Measurements from ENCODE around the gene UST.
A peak's percentile ranks its signal among the peaks of the same experiment; 100 is the strongest.

The UST gene

GRCh38 chr6:149082320-149082719 lies 335.5 kb downstream of the UST start:
- Histone ChIP-seq H3K9ac (no peak overlapping the region), H3K27ac (no peak overlapping the region)

GRCh38 chr6:149084026-149084425 lies 337.2 kb downstream of the UST start:
- no peak overlapping the region for H3K9ac ChIP-seq
- no peaks in the 10 kb centered on the region for H3K9me3 ChIP-seq (ENCODE audit: control insufficient read depth, low read length)
- no peak for TF ChIP-seq CTCF (IDR thresholded peaks at IDR 0.05)
- H3K36me3 ChIP-seq (ENCODE audit: control insufficient read depth, insufficient read depth, low read length) = no peaks in the 10 kb centered on the region
- no peaks in the 10 kb centered on the region for H3K79me2 ChIP-seq
- H3K27me3 ChIP-seq (ENCODE audit: control insufficient read depth, insufficient read depth, low read length) = no peaks in the 10 kb centered on the region
- no peak overlapping the region for H3K4me3 ChIP-seq (ENCODE audit: low read depth, low read length)
- H3K4me2 ChIP-seq (ENCODE audit: low read length) = peak overlapping the region; percentile 18
- H3K4me1 ChIP-seq = peaks cover 4% of the 10 kb centered on the region
- H3K27ac ChIP-seq = no peak overlapping the region
- H2AFZ ChIP-seq = no peak overlapping the region

More at GRCh38 chr6:149082320-149082719, 335.5 kb downstream of the UST start:
- H3K4me1 ChIP-seq = peaks cover 4% of the 10 kb centered on the region
- H3K27me3 ChIP-seq (ENCODE audit: control insufficient read depth, insufficient read depth, low read length) = no peaks in the 10 kb centered on the region
- H3K79me2 ChIP-seq = no peaks in the 10 kb centered on the region
- H3K4me2 ChIP-seq (ENCODE audit: low read length) = no peak overlapping the region
- H3K36me3 ChIP-seq (ENCODE audit: control insufficient read depth, insufficient read depth, low read length) = no peaks in the 10 kb centered on the region
- H3K9me3 ChIP-seq (ENCODE audit: control insufficient read depth, low read length) = no peaks in the 10 kb centered on the region
- no peak overlapping the region for H2AFZ ChIP-seq
- H3K4me3 ChIP-seq (ENCODE audit: low read depth, low read length) = no peak overlapping the region
- TF ChIP-seq CTCF (IDR thresholded peaks at IDR 0.05) = peak; percentile 77

DNA sequence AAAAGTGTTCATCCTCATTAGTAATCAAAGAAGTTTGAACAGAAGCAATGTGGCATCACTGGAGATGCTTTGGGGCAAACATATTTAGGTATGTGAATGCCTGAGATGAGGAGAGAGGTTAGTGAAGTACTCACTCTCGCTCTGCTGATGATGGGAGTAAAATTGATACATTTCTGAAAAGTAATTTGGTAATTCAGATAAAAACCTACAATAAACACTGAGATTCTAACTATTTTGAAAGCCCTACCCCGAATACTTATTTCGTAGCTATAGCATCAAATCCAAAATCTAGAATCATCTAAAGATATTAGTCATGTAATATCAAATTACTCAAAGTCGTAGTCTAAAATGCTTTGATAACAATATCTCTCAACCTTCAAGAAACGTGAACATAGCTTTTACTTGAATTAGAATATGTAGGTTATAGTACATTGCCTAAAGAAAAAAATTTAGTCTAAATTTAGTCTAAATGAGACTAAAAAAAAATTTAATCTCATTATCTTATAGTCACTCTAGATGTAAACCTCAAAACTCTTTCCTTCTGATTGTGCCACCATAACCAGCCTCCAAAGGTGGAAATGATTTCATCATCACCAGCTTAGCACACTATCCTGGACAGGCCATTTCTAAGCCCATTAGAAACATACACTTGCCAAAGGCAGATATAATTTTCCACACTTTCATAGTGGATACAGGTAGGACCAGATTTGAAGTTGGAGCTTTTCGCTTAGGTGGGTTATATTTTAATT lies 338.2 kb downstream of the UST start:
- Histone ChIP-seq H3K4me2 (ENCODE audit: low read length) (no peak overlapping the region), H3K4me3 (ENCODE audit: low read depth, low read length) (no peak overlapping the region), H3K27me3 (ENCODE audit: control insufficient read depth, insufficient read depth, low read length) (no peaks in the 10 kb centered on the region), H3K79me2 (no peaks in the 10 kb centered on the region), H3K9ac (no peak overlapping the region), H3K4me1 (peaks cover 4% of the 10 kb centered on the region), H3K27ac (no peak overlapping the region), H3K9me3 (ENCODE audit: control insufficient read depth, low read length) (no peaks in the 10 kb centered on the region), H2AFZ (no peak overlapping the region), H3K36me3 (ENCODE audit: control insufficient read depth, insufficient read depth, low read length) (no peaks in the 10 kb centered on the region)
- no peak for TF ChIP-seq CTCF (IDR thresholded peaks at IDR 0.05)

GRCh38 chr6:149085557-149085938 lies 338.7 kb downstream of the UST start:
- H3K27me3 ChIP-seq (ENCODE audit: control insufficient read depth, insufficient read depth, low read length) = no peaks in the 10 kb centered on the region
- no peak overlapping the region for H3K4me2 ChIP-seq (ENCODE audit: low read length)
- H3K9ac ChIP-seq = no peak overlapping the region
- peaks cover 2% of the 10 kb centered on the region for H3K4me1 ChIP-seq
- H3K27ac ChIP-seq = no peak overlapping the region
- H3K9me3 ChIP-seq (ENCODE audit: control insufficient read depth, low read length) = no peaks in the 10 kb centered on the region
- TF ChIP-seq CTCF (IDR thresholded peaks at IDR 0.05) = no peak
- H3K4me3 ChIP-seq (ENCODE audit: low read depth, low read length) = no peak overlapping the region
- H3K36me3 ChIP-seq (ENCODE audit: control insufficient read depth, insufficient read depth, low read length) = no peaks in the 10 kb centered on the region
- no peak overlapping the region for H2AFZ ChIP-seq
- H3K79me2 ChIP-seq = no peaks in the 10 kb centered on the region

DNA sequence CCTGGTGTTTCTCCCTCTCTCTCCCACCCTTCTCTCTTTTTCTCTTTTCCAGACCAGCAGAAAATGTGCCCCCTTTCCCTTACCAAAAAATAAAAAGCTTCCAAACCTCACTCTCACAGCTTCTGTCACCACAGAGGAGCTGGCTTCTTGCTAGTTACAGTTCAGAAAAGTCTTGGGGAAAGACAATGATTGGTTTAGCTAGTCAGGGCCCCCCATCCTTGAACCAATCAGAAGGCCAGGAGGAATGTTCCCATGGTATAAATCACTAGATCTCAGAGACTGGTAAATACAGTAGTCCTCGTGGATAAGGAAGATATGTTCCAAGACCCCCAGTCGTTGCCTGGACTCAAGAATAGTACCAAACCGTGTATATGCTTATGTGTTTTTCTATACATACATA lies 339.5 kb downstream of the UST start:
- Histone ChIP-seq H3K4me3 (ENCODE audit: low read depth, low read length) (no peak overlapping the region), H3K4me2 (ENCODE audit: low read length) (no peak overlapping the region), H3K9me3 (ENCODE audit: control insufficient read depth, low read length) (no peaks in the 10 kb centered on the region), H3K79me2 (no peaks in the 10 kb centered on the region), H2AFZ (no peak overlapping the region), H3K27me3 (ENCODE audit: control insufficient read depth, insufficient read depth, low read length) (no peaks in the 10 kb centered on the region), H3K9ac (no peak overlapping the region), H3K4me1 (peaks cover 2% of the 10 kb centered on the region), H3K27ac (no peak overlapping the region), H3K36me3 (ENCODE audit: control insufficient read depth, insufficient read depth, low read length) (no peaks in the 10 kb centered on the region)
- TF ChIP-seq CTCF (IDR thresholded peaks at IDR 0.05) = no peak

Measured in parathyroid adenoma (tissue), 2 donors.